HG02938 (cell line): Measurements from ENCODE around the gene PARD3.

ENCODE experiments used
- ATAC-seq: cut with Tn5 transposase; IDR thresholded peaks from one replicate; pipeline ENCODE4 v1.9.1; 2021; ENCODE audit warnings: mild to moderate bottlenecking, moderate library complexity; ENCODE audit not compliant: unreplicated experiment

Gene PARD3

DNA sequence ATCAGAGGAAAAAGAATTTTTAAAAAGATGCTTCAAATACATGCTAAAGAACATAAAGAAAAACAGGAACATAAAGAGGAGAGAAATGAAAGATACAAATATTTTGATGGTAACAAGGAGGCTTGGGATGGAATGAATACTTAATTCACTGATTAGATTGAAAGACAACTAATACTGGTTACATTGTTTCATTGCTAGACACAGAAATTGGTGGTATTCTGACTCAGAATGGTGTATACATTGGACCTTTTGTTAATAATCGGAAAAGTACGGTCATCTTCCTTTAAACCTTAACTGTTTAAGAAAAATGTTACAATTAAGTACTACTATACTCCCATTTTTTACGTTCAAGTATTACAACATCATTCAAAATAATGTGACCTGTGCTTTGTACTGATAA, 567.5 kb downstream of the PARD3 start:
- no peak for ATAC-seq

GRCh38 chr10:34244756-34245484, 570.2 kb downstream of the PARD3 start:
- ATAC-seq, result no peak

- ATAC-seq, result no peak
Measured at GRCh38 chr10:34241226-34242000, 573.7 kb downstream of the PARD3 start.

DNA sequence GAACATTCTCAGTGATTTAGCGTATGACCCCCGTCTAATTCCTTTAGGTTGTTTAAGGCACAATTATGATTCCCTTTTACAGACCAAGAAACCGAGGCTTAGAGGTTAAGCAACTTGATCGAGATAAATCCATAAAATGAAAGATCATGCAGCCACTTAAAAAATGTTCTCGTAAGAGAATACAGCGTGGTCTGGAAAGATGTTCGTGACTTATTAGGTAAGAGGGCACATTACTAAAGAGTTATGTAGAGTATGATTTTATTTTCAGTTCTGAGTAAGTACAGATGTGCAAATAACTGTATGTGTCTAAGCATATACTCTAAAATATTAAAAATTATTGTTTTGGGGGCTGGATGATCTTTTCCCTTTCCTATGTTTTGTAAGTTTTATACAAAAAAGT, 575.1 kb downstream of the PARD3 start:
- no peak for ATAC-seq

DNA sequence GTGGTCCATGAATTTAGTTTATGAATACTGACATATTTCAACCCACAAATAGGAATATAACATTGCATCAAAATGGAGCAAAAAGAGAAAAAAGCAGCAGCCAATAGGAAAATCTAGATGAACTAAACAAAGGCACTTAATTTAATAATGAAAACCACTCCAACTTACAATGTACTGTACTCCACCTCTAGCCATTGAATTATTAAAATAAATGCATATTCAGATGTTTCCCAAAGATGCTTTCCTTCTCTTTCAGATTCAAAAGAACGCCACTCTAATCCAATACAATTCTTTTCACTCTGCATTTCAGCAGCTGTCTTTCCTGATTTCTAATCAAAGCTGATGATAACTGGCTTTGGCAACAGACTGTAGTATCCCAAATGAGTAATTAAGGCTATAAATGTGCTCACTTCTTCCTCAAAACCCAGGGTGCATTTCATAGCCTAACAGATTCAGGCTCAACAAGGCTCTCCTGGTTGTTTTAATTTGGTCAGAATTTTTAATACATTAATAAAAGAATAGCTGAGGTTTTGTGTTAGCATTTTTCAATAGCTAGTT, 577.1 kb downstream of the PARD3 start:
- no peak for ATAC-seq

- peak; percentile 72 for ATAC-seq
Measured at GRCh38 chr10:34236931-34237330, 578.2 kb downstream of the PARD3 start.

GRCh38 chr10:34235164-34235832, 579.8 kb downstream of the PARD3 start:
- no peak for ATAC-seq

GRCh38 chr10:34232481-34232880, 582.6 kb downstream of the PARD3 start:
- ATAC-seq, result no peak

- ATAC-seq, result no peak
Measured at GRCh38 chr10:34231441-34232180, 583.5 kb downstream of the PARD3 start.

GRCh38 chr10:34229917-34230316, 585.2 kb downstream of the PARD3 start:
- ATAC-seq, result no peak

DNA sequence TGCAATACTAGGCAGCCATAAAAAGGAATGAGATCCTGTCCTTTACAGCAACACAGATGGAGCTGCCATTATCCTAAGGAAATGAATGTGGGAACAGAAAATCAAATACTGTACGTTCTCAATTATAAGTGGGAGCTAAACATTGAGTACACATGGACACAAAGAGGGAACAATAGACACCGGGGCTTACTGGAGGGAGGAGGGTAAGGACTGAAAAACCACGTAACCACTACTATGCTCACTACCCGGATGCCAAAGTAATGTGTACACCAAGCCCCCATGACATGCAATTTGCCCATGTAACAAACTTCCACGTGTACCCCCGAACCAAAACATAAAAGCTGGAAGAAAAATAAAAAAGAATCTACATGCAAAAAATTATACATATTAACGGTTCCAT, 587.0 kb downstream of the PARD3 start:
- no peak for ATAC-seq

- ATAC-seq, result no peak
Measured at GRCh38 chr10:34224639-34225038, 590.5 kb downstream of the PARD3 start.

DNA sequence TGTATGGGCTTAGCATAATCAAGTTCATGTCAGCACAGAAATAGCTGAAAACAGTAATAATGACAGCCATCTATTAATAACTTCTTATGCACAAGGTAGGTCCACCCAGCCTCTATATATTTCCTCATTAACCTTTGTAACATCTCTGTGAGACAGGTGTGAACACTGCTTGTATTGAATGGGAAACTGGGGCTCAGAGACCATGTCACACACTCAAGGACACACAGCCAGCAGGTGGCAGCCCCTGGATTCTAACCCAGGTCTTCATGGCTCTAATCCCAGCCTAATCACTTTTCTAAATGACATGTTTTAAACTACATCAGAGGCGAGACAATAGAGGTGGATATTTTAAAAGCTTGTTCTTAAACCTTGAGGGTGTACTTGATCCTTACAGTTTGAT, 591.4 kb downstream of the PARD3 start:
- no peak for ATAC-seq

- ATAC-seq, result no peak
Measured at GRCh38 chr10:34222359-34222758, 592.7 kb downstream of the PARD3 start.

- ATAC-seq, result no peak
Measured at GRCh38 chr10:34219753-34220548, 595.1 kb downstream of the PARD3 start.

DNA sequence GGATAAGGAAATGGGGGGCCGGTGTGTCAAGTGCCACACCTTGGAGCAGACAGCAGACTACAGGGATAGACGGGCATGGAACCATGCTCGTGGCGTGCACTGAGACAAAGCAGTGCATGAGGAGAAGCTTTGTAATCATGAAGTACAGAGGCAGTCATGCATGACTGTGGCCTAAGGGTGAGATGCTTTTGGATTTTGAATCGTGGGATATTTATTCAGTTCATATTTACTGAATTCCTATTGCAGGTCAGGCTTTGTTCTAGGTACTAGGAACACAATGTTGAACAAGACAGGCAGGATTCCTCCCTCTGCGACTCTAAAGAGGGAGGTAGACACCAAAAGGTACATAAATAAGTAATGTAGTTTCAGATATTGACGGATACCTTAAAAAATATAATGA, 597.6 kb downstream of the PARD3 start:
- ATAC-seq, result no peak

DNA sequence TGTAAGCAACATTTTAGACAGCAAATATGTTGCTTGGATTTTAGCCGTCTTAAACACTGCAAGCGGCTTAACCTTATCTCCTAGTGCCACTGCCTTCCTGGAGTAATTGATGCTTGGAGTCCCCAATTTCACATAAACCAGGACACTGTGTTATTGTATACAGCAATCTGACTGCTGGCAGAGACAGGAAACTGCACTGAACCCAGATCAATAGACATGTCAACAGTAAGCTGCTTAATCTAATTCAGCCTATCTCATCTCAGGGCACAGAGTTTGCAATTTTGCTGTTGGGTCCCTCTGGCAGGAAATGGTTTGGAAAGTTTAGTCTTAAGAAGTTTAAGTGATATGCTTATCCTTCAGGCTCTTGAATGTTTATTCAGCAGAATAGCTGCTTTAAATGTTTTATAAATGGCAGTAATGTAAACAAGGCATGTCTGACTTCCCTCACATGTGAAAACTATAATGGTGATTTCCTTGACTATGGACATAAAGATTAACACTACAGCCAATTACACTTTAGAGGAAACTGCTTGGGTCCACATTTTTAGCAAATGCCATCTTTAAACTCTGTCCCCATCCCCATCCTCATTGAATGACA, 598.6 kb downstream of the PARD3 start:
- ATAC-seq, result no peak

DNA sequence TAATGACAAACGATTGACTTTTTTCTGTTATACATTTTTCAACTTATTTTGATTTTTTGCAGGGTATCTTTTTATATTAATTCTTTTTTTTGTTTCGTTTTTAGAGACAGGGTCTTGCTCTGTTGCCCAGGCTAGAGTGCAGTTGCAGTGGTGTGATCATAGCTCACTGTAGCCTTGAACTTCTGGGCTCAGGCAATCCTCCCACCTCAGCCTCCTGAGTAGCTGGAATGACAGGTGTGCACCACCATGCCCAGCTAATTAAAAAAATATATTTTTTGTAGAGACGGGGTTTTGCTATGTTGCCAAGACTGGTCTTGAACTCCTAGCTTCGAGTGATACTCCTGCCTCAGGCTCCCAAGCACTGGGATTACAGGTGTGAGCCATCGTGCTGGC, 601.3 kb downstream of the PARD3 start:
- ATAC-seq, result no peak

DNA sequence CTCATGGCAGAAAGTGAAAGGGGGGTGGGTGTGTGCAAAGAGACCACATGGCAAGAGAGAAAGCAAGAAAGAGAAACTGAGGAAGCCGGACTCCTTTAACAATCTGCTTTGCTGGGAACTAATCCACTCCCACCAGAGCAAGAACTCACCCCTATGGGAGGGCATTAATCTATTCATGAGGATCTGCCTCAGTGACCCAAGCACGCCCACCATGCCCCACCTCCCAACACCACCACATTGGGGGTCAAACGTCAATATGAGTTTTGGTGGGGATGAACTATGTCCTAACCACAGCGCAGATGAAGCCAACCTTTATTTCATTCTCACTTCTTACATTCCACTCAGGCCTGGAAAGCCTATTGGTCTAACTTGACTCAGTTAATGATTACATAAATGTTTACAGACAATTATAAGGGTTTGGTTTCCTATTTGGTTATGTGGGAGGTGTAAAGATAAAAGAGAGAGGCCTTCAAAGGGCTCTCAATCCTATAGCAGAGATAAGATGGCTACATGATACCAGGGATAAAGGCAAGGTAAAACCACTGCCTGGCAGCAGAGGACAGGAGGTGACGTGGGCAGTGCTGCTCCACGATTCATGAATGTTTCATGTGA, 601.8 kb downstream of the PARD3 start:
- no peak for ATAC-seq
